A549 (cell line): ENCODE measurements around the gene GNAO1. TPM values are rescaled to one million over a fixed set of nuclear protein-coding genes. Genes with fewer than 3 reads are reported as not detected.

ENCODE experiments used
- ATAC-seq, 2 experiments: fragments of 200-7000 bp in 1 of 2; fragments of >200 bp in 1 of 2; cut with Nextera tagmentation in 1 of 2; cut with Tn5 transposase in 1 of 2; 3 replicates each; pipeline versions ENCODE4 v1.8.0 to v1.9.1; 2018 to 2020; ENCODE audit warnings: mild to moderate bottlenecking in 1 of 2, moderate library complexity in 1 of 2
- CTCF ChIA-PET: fragments of 300-600 bp; sonication (Branson Sonifier 250); formaldehyde crosslinking; extraction: SDS; loops from one replicate; lab custom pipeline; 2021; ENCODE audit warnings: antibody characterized with exemption, inconsistent platforms; lab: Yijun Ruan, JAX
- POLR2A ChIA-PET: fragments of 350-600 bp; formaldehyde crosslinking; extraction: SDS; loops from one replicate; lab custom pipeline; 2021; ENCODE audit warnings: antibody characterized with exemption, inconsistent platforms; lab: Yijun Ruan, JAX
- DNase-seq, 2 experiments: peaks; one replicate each; pipeline versions ENCODE4 v3.0.0 to v3.0.0-alpha.2; 2011 to 2016; ENCODE audit warnings: low read depth in 1 of 2, low spot score in 1 of 2
- FAIRE-seq: peaks from 2 replicates; lab custom pipeline; 2011; peaks lifted over from hg19 to GRCh38; lab: Jason Lieb, UNC
- H3K27ac ChIP-seq, 2 experiments: fragments of >200 bp; sonication (Bioruptor Twin); formaldehyde crosslinking; 3 replicates each; pipeline ENCODE4 v1.5.1; 2016 to 2017
- H3K4me1 ChIP-seq: fragments of >200 bp; sonication (Bioruptor Twin); formaldehyde crosslinking; 3 replicates; pipeline ENCODE4 v1.6.1; 2016
- H3K4me2 ChIP-seq: fragments of >200 bp; sonication (Bioruptor Twin); formaldehyde crosslinking; 3 replicates; pipeline ENCODE4 v1.6.1; 2016
- H3K4me3 ChIP-seq: fragments of >200 bp; sonication (Bioruptor Twin); formaldehyde crosslinking; 3 replicates; pipeline ENCODE4 v1.5.1; 2016
- H3K9me3 ChIP-seq: fragments of >200 bp; sonication (Bioruptor Twin); formaldehyde crosslinking; 3 replicates; pipeline ENCODE4 v1.6.1; 2016
- BHLHE40 ChIP-seq: IDR thresholded peaks from 2 replicates; pipeline ENCODE4 v1.6.1; 2012; ENCODE audit warnings: low read depth, low read length, inconsistent platforms
- CEBPB ChIP-seq, 2 experiments: fragments of >200 bp in 1 of 2; sonication (Bioruptor Twin) in 1 of 2; formaldehyde crosslinking in 1 of 2; IDR thresholded peaks; 2 replicates each; pipeline ENCODE4 v1.6.1; 2012 to 2016
- CHD2 ChIP-seq: fragments of 150-350 bp; IDR thresholded peaks from 2 replicates; pipeline ENCODE4 v1.6.1; 2014; ENCODE audit warnings: low read length; ENCODE audit not compliant: partially characterized antibody
- CHD4 ChIP-seq: fragments of 200-600 bp; sonication (generic); IDR thresholded peaks from 2 replicates; pipeline ENCODE4 v1.6.1; 2016; ENCODE audit warnings: antibody characterized with exemption, mild to moderate bottlenecking, borderline replicate concordance
- EHF ChIP-seq: fragments of 250-450 bp; sonication (Bioruptor Pico); IDR thresholded peaks from 2 replicates; pipeline ENCODE4 v1.5.0; 2020; ENCODE audit warnings: mild to moderate bottlenecking
- ESRRA ChIP-seq: fragments of 150-350 bp; IDR thresholded peaks from 2 replicates; pipeline ENCODE4 v1.6.1; 2014; ENCODE audit warnings: mild to moderate bottlenecking, low read length, borderline replicate concordance
- FOSL2 ChIP-seq, 2 experiments: fragments of 450-650 bp in 1 of 2; fragments of >200 bp in 1 of 2; sonication (Bioruptor Twin) in 1 of 2; formaldehyde crosslinking; IDR thresholded peaks; 2 replicates each; pipeline versions ENCODE4 v1.5.0 to v1.6.1; 2016 to 2020; ENCODE audit warnings: mild to moderate bottlenecking in 1 of 2, moderate library complexity in 1 of 2
- FOXS1 ChIP-seq: fragments of 250-450 bp; sonication (Bioruptor Pico); IDR thresholded peaks from 2 replicates; pipeline ENCODE4 v1.5.0; 2020; ENCODE audit warnings: mild to moderate bottlenecking, moderate library complexity
- GATA3 ChIP-seq: IDR thresholded peaks from 2 replicates; pipeline ENCODE4 v1.6.1; 2012; ENCODE audit warnings: borderline replicate concordance
- HDAC2 ChIP-seq: fragments of 200-600 bp; sonication (generic); IDR thresholded peaks from 2 replicates; pipeline ENCODE4 v1.6.1; 2016
- HEYL ChIP-seq: fragments of 250-450 bp; sonication (Bioruptor Pico); IDR thresholded peaks from 2 replicates; pipeline ENCODE4 v1.8.0; 2021; ENCODE audit warnings: mild to moderate bottlenecking, moderate library complexity
- HMGXB4 ChIP-seq: fragments of 250-450 bp; sonication (Bioruptor Pico); IDR thresholded peaks from 2 replicates; pipeline ENCODE4 v1.5.0; 2021; ENCODE audit warnings: mild to moderate bottlenecking, moderate library complexity, borderline replicate concordance
- KDM1A ChIP-seq: fragments of 200-600 bp; sonication (generic); IDR thresholded peaks from 2 replicates; pipeline ENCODE4 v1.6.1; 2016; ENCODE audit warnings: low read depth, mild to moderate bottlenecking
- KDM5A ChIP-seq: fragments of 200-600 bp; sonication (generic); IDR thresholded peaks from 2 replicates; pipeline ENCODE4 v1.6.1; 2016; ENCODE audit warnings: antibody characterized with exemption, mild to moderate bottlenecking
- MAZ ChIP-seq: fragments of 150-350 bp; IDR thresholded peaks from 2 replicates; pipeline ENCODE4 v1.6.1; 2014; ENCODE audit warnings: antibody characterized with exemption, low read depth, low read length, borderline replicate concordance
- NFE2L2 ChIP-seq: fragments of 150-350 bp; conservative IDR thresholded peaks from 2 replicates; pipeline ENCODE4 v1.6.1; 2014; ENCODE audit warnings: low read length
- NR3C1 ChIP-seq: fragments of >200 bp; sonication (Bioruptor Twin); formaldehyde crosslinking; IDR thresholded peaks from 3 replicates; pipeline ENCODE4 v1.6.1; 2017
- PHF8 ChIP-seq: fragments of 200-600 bp; sonication (generic); IDR thresholded peaks from 2 replicates; pipeline ENCODE4 v1.6.1; 2016; ENCODE audit warnings: low read depth, mild to moderate bottlenecking, antibody characterized with exemption, moderate library complexity, borderline replicate concordance
- POLR2A ChIP-seq: IDR thresholded peaks from 2 replicates; pipeline ENCODE4 v1.6.1; 2012; ENCODE audit warnings: mild to moderate bottlenecking, low read length
- RAD21 ChIP-seq, 2 experiments: fragments of >200 bp in 1 of 2; sonication (Bioruptor Twin) in 1 of 2; formaldehyde crosslinking in 1 of 2; IDR thresholded peaks in 1 of 2; conservative IDR thresholded peaks in 1 of 2; 2 replicates in 1 of 2; 3 replicates in 1 of 2; pipeline ENCODE4 v1.6.1; 2012 to 2018; ENCODE audit warnings: inconsistent platforms in 1 of 2
- RARB ChIP-seq: fragments of 250-450 bp; sonication (Bioruptor Pico); IDR thresholded peaks from 2 replicates; pipeline ENCODE4 v1.8.0; 2021; ENCODE audit warnings: mild to moderate bottlenecking, moderate library complexity
- RCOR1 ChIP-seq: fragments of 150-350 bp; IDR thresholded peaks from 2 replicates; pipeline ENCODE4 v1.6.1; 2014; ENCODE audit warnings: antibody characterized with exemption, low read length, low read depth
- RFX5 ChIP-seq: fragments of 450-650 bp; IDR thresholded peaks from 2 replicates; pipeline ENCODE4 v1.7.1; 2014; ENCODE audit warnings: antibody characterized with exemption, mild to moderate bottlenecking, moderate library complexity
- SMC3 ChIP-seq: fragments of >200 bp; sonication (Bioruptor Twin); formaldehyde crosslinking; IDR thresholded peaks from 3 replicates; pipeline ENCODE4 v1.6.1; 2018; ENCODE audit warnings: inconsistent platforms
- TFCP2L1 ChIP-seq: fragments of 250-450 bp; sonication (Bioruptor Pico); IDR thresholded peaks from 2 replicates; pipeline ENCODE4 v1.5.0; 2021; ENCODE audit warnings: mild to moderate bottlenecking
- TP53 ChIP-seq: fragments of 250-450 bp; sonication (Bioruptor Pico); IDR thresholded peaks from 2 replicates; pipeline ENCODE4 v1.5.0; 2021; ENCODE audit warnings: mild to moderate bottlenecking, moderate library complexity
- ZFP36 ChIP-seq: fragments of 450-650 bp; IDR thresholded peaks from 2 replicates; pipeline ENCODE4 v1.6.1; 2014; ENCODE audit warnings: borderline replicate concordance; ENCODE audit not compliant: partially characterized antibody
- ZNF302 ChIP-seq: fragments of 250-450 bp; sonication (Bioruptor Pico); IDR thresholded peaks from 2 replicates; pipeline ENCODE4 v1.9.0; 2021; ENCODE audit warnings: inconsistent platforms, mild to moderate bottlenecking, moderate library complexity
- ZSCAN20 ChIP-seq: fragments of 250-450 bp; sonication (Bioruptor Pico); IDR thresholded peaks from 2 replicates; pipeline ENCODE4 v1.8.0; 2022; ENCODE audit warnings: mild to moderate bottlenecking, moderate library complexity
- WGBS: methylation state at CpG from one replicate; pipeline ENCODE4 v1.1.6; 2017; ENCODE audit errors: missing lambda C conversion rate; 5-methylcytosine and 5-hydroxymethylcytosine counted together
- polyA plus RNA-seq, 4 experiments: library from polyadenylated mRNA; depleted of rRNA in 3 of 4; stranded (reverse); fragments of >200 nt; fragmentation: RNase III in 1 of 4; extraction: RNeasy Plus Mini Kit Qiagen cat#74134 plus additional on column Dnase treatment in 1 of 4; gene quantifications; 2 replicates in 3 of 4; 3 replicates in 1 of 4; pipeline ENCODE4 v1.2.3, GENCODE V29; 2011 to 2017
- TF ChIP-seq, protein P1 (sequence below): fragments of 250-450 bp; sonication (Bioruptor Pico); IDR thresholded peaks from 2 replicates; pipeline ENCODE4 v1.5.0; 2020; ENCODE audit warnings: low read depth, mild to moderate bottlenecking, moderate library complexity
- TF ChIP-seq, protein P2 (sequence below): IDR thresholded peaks from 2 replicates; pipeline ENCODE4 v1.6.1; 2012

The GNAO1 gene
- polyA plus RNA-seq, 2 of the 4 experiments (the other 2 are of a cell fraction), result 0.22 to 0.23 TPM

GRCh38 chr16:56354016-56354415, 162.7 kb downstream of the GNAO1 start (continued):
- TF ChIP-seq KDM5A (no peak), CEBPB (IDR thresholded peaks at IDR 0.05) (no peak), GATA3 (no peak)
- TF ChIP-seq, protein P1, sequence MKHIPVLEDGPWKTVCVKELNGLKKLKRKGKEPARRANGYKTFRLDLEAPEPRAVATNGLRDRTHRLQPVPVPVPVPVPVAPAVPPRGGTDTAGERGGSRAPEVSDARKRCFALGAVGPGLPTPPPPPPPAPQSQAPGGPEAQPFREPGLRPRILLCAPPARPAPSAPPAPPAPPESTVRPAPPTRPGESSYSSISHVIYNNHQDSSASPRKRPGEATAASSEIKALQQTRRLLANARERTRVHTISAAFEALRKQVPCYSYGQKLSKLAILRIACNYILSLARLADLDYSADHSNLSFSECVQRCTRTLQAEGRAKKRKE (CRISPR knock-in tag), result no peak

DNA sequence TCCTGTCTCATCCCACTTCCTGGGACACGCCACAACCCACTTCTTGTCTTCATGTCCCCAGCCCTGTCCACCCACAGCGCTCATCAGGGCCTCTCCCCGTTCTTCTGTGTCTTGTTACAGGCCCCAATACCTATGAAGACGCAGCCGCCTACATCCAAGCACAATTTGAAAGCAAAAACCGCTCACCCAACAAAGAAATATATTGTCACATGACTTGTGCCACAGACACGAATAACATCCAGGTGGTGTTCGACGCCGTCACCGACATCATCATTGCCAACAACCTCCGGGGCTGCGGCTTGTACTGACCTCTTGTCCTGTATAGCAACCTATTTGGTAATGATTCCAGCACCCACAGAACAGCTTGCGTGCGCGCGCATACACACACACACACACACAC, 163.5 kb downstream of the GNAO1 start:
- H3K27ac ChIP-seq, result no peak overlapping the region
- H3K4me1 ChIP-seq, result peaks cover 12% of the 10 kb centered on the region
- CTCF ChIA-PET, result interaction anchor here (1.0 to 5.7 kb wide), 5 partner anchors 9 to 347 kb away, joined by 3 to 87 read pairs (median 14); no protein-coding TSS in a partner anchor
- H3K9me3 ChIP-seq, result no peaks in the 10 kb centered on the region
- no peak for FAIRE-seq
- DNase-seq, result no peak
- TF ChIP-seq HDAC2 (no peak), SMC3 (no peak), PHF8 (no peak), NR3C1 (no peak), HEYL (CRISPR knock-in tag) (no peak), RFX5 (no peak), TFCP2L1 (CRISPR knock-in tag) (no peak), CHD2 (no peak), MAZ (no peak), BHLHE40 (no peak), ZNF302 (no peak), TP53 (no peak), RARB (CRISPR knock-in tag) (no peak), ESRRA (no peak), RAD21 (conservative IDR thresholded peaks at IDR 0.05 in 1 of 2, IDR thresholded peaks at IDR 0.05 in 1 of 2) (no peak)
- TF ChIP-seq, protein P2, sequence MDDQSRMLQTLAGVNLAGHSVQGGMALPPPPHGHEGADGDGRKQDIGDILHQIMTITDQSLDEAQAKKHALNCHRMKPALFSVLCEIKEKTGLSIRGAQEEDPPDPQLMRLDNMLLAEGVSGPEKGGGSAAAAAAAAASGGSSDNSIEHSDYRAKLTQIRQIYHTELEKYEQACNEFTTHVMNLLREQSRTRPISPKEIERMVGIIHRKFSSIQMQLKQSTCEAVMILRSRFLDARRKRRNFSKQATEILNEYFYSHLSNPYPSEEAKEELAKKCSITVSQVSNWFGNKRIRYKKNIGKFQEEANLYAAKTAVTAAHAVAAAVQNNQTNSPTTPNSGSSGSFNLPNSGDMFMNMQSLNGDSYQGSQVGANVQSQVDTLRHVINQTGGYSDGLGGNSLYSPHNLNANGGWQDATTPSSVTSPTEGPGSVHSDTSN, result no peak
- TF ChIP-seq, all 56 proteins: peak for 0
- whole genome bisulfite sequencing, result 88% methylated on average over 17 of the region's 17 CpGs
- no peak overlapping the region for H3K4me2 ChIP-seq
- no peak for ATAC-seq
- no peak overlapping the region for H3K4me3 ChIP-seq
- POLR2A ChIA-PET, result no interaction called here

DNA sequence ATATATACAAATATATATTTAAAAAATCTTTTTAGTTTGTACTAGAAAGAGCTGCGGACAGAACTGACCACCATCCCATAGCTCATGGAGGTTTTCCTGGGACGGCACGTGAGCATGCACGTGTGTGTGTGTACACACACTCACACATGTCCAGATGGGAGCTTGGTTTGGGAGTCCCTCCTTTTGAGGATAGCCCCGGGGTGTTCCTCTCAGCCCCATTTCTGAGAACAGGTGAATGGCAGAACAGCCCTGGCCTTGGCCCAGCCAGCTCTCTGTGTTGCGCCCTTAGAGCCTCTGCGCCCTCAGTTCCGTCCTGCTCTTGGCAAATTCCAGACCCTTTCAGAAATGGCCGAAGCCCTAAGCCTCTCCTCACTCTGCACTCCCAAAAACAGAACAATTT, 163.9 kb downstream of the GNAO1 start:
- no peak overlapping the region for H3K4me2 ChIP-seq
- H3K4me3 ChIP-seq, result no peak overlapping the region
- peaks cover 12% of the 10 kb centered on the region for H3K4me1 ChIP-seq
- DNase-seq, result no peak
- ChIA-PET CTCF (interaction anchor here (1.0 to 5.7 kb wide), 8 partner anchors 9 to 409 kb away, joined by 3 to 87 read pairs (median 12); no protein-coding TSS in a partner anchor), POLR2A (no interaction called here)
- no peaks in the 10 kb centered on the region for H3K9me3 ChIP-seq
- no peak for TF ChIP-seq KDM1A
- no peak for TF ChIP-seq GATA3
- no peak for TF ChIP-seq EHF (CRISPR knock-in tag)
- no peak for TF ChIP-seq NFE2L2
- no peak for TF ChIP-seq HMGXB4 (CRISPR knock-in tag)
- no peak for TF ChIP-seq FOXS1 (CRISPR knock-in tag)
- TF ChIP-seq ZFP36, result no peak
- no peak for TF ChIP-seq TFCP2L1 (CRISPR knock-in tag)
- no peak for TF ChIP-seq RCOR1
- no peak for TF ChIP-seq ZSCAN20 (CRISPR knock-in tag)
- TF ChIP-seq POLR2A, result no peak
- no peak for TF ChIP-seq FOSL2 (IDR thresholded peaks at IDR 0.05)
- TF ChIP-seq FOSL2 (CRISPR knock-in tag; IDR thresholded peaks at IDR 0.05), result no peak
- no peak for TF ChIP-seq RFX5
- TF ChIP-seq CHD4, result no peak
- FAIRE-seq, result no peak
- ATAC-seq, result no peak
- no peak overlapping the region for H3K27ac ChIP-seq
- 87% methylated on average over 9 of the region's 9 CpGs for WGBS
